ENCODE data around the gene ZNF337.
"Not testable (repeated sequence)": the region's sequence is repeated elsewhere in the genome, so short reads cannot be mapped to it uniquely, and the experiment has no call there.

The ZNF337 gene

GRCh38 chr20:25718896-25719809 is 22.5 kb upstream of the ZNF337 start:
- not testable (repeated sequence) for H3K9me3 Mint-ChIP-seq; H3K36me3 Mint-ChIP-seq (ENCODE audit: insufficient read depth); H3K27me3 Mint-ChIP-seq; ATAC-seq (replicated peaks)
- Mint-ChIP-seq H3K4me3 (peak overlapping the region; percentile 71 to 73), H3K4me1 (ENCODE audit: low read depth in 2 of 2) (peaks cover 10 to 17% of the 10 kb centered on the region in 2 donors), H3K27ac (peak overlapping the region; percentile 86 to 88)
- DNase-seq = peak; percentile 39 to 48 (median 46)

DNA sequence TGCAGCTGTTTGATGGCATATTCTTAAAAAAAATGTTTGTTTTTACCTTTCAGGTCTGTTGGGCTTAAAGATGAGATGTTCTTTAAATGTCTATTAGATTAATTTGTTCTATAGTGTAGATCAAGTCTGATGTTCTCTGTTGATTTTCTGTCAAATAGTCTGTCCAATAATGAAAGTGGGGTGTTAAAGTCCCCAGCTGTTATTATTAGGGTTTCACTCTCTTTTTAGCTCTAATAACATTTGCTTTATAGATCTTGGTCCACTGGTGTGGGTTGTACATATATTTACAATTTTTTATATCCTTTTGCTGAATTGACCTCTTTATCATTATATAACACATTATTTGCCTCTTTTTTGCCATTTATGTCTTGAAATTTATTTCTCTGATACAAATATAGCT is 11.0 kb upstream of the ZNF337 start:
- H3K9me3 Mint-ChIP-seq = peaks cover 0 to 3% of the 10 kb centered on the region in 2 donors
- H3K27ac Mint-ChIP-seq = no peak overlapping the region
- peaks cover 0 to 6% of the 10 kb centered on the region in 2 donors for H3K27me3 Mint-ChIP-seq
- peaks cover 14 to 27% of the 10 kb centered on the region in 2 donors for H3K4me1 Mint-ChIP-seq (ENCODE audit: low read depth in 2 of 2)
- DNase-seq = no peak
- no peak for ATAC-seq (replicated peaks)
- no peak overlapping the region for H3K4me3 Mint-ChIP-seq
- H3K36me3 Mint-ChIP-seq (ENCODE audit: insufficient read depth) = no peaks in the 10 kb centered on the region

GRCh38 chr20:25706793-25707192 is 10.1 kb upstream of the ZNF337 start:
- DNase-seq = peak in 2 of 3 experiments; percentile 14 to 23
- Mint-ChIP-seq H3K27me3 (peaks cover 0 to 6% of the 10 kb centered on the region in 2 donors), H3K4me3 (peak overlapping the region; percentile 22 to 41), H3K4me1 (ENCODE audit: low read depth in 2 of 2) (peaks cover 14 to 26% of the 10 kb centered on the region in 2 donors), H3K36me3 (ENCODE audit: insufficient read depth) (no peaks in the 10 kb centered on the region), H3K9me3 (peaks cover 0 to 3% of the 10 kb centered on the region in 2 donors), H3K27ac (peak overlapping the region; percentile 81 to 85)
- ATAC-seq (replicated peaks) = peak; percentile 96

- Mint-ChIP-seq H3K27me3 (peaks cover 0 to 6% of the 10 kb centered on the region in 2 donors), H3K27ac (peak overlapping the region in 1 of 2 donors; percentile 85)
- ATAC-seq (replicated peaks) = no peak
Measured at GRCh38 chr20:25705830-25706351, 9.2 kb upstream of the ZNF337 start.

DNA sequence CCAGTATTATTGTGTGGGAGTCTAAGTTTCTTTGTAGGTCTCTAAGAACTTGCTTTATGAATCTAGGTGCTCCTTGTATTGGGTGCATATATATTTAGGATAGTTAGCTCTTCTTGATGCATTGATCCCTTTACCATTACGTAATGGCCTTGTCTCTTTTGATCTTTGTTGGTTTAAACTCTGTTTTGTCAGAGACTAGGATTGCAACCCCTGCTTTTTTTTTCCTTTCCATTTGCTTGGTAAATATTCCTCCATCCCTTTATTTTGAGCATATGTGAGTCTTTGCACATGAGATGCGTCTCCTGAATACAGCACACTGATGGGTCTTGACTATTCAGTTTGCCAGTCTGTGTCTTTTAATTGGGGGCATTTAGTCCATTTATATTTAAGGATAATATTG is 7.7 kb upstream of the ZNF337 start:
- peaks cover 14 to 18% of the 10 kb centered on the region in 2 donors for H3K4me1 Mint-ChIP-seq (ENCODE audit: low read depth in 2 of 2)
- DNase-seq; H3K9me3 Mint-ChIP-seq; H3K27me3 Mint-ChIP-seq; ATAC-seq (replicated peaks); H3K4me3 Mint-ChIP-seq; H3K36me3 Mint-ChIP-seq (ENCODE audit: insufficient read depth): not testable (repeated sequence)
- H3K27ac Mint-ChIP-seq = peak overlapping the region in 1 of 2 donors; percentile 1

More at GRCh38 chr20:25705830-25706351, 9.2 kb upstream of the ZNF337 start:
- peaks cover 14 to 18% of the 10 kb centered on the region in 2 donors for H3K4me1 Mint-ChIP-seq (ENCODE audit: low read depth in 2 of 2)
- DNase-seq = no peak
- H3K4me3 Mint-ChIP-seq = peak overlapping the region in 1 of 2 donors; percentile 5
- H3K9me3 Mint-ChIP-seq = no peaks in the 10 kb centered on the region
- H3K36me3 Mint-ChIP-seq (ENCODE audit: insufficient read depth) = peaks cover under 1% of the 10 kb centered on the region

GRCh38 chr20:25700835-25701234 is 4.2 kb upstream of the ZNF337 start:
- not testable (repeated sequence) for H3K9me3 Mint-ChIP-seq; H3K27me3 Mint-ChIP-seq; DNase-seq; ATAC-seq (replicated peaks); H3K4me3 Mint-ChIP-seq; H3K27ac Mint-ChIP-seq; H3K36me3 Mint-ChIP-seq (ENCODE audit: insufficient read depth)
- peaks cover 10 to 16% of the 10 kb centered on the region in 2 donors for H3K4me1 Mint-ChIP-seq (ENCODE audit: low read depth in 2 of 2)

DNA sequence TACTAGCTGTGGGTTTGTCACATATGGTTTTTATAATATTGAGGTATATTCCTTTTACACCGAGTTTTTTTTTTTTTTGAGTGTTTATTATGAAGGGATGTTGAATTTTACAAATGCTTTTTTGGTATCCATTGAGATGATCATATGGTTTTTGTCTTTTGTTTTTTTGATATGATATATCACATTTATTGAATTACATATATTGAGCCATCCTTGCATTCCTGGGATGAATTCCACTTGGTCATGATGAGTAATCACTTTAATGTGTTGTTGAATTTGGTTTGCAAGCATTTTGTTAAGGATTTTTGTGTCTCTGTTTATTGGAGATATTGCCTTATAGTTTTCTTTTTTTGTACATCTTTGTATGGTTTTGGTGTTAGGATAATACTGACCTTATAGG is 3.3 kb upstream of the ZNF337 start:
- H3K4me1 Mint-ChIP-seq (ENCODE audit: low read depth in 2 of 2) = peaks cover 11 to 19% of the 10 kb centered on the region in 2 donors
- H3K36me3 Mint-ChIP-seq (ENCODE audit: insufficient read depth) = peaks cover 9% of the 10 kb centered on the region
- peaks cover 0 to 6% of the 10 kb centered on the region in 2 donors for H3K27me3 Mint-ChIP-seq
- no peak overlapping the region for H3K27ac Mint-ChIP-seq
- DNase-seq = no peak
- ATAC-seq (replicated peaks) = no peak
- peaks cover 0 to 10% of the 10 kb centered on the region in 2 donors for H3K9me3 Mint-ChIP-seq
- H3K4me3 Mint-ChIP-seq = no peak overlapping the region

- no peaks in the 10 kb centered on the region for H3K27me3 Mint-ChIP-seq
- peak overlapping the region; percentile 95 for H3K27ac Mint-ChIP-seq
- DNase-seq (no peak), ATAC-seq (replicated peaks) (no peak)
- H3K36me3 Mint-ChIP-seq (ENCODE audit: insufficient read depth) = peaks cover 11% of the 10 kb centered on the region
- peaks cover 0 to 10% of the 10 kb centered on the region in 2 donors for H3K9me3 Mint-ChIP-seq
- H3K4me3 Mint-ChIP-seq = peak overlapping the region; percentile 92 to 96
- H3K4me1 Mint-ChIP-seq (ENCODE audit: low read depth in 2 of 2) = peaks cover 8 to 19% of the 10 kb centered on the region in 2 donors
Measured at GRCh38 chr20:25697132-25697446, 436 bp upstream of the ZNF337 start.

GRCh38 chr20:25695532-25696370 is 902 bp downstream of the ZNF337 start:
- ATAC-seq (replicated peaks) (no peak), DNase-seq (peak in 1 of 3 experiments; percentile 11)
- peaks cover 10 to 29% of the 10 kb centered on the region in 2 donors for H3K4me1 Mint-ChIP-seq (ENCODE audit: low read depth in 2 of 2)
- peaks cover 0 to 10% of the 10 kb centered on the region in 2 donors for H3K9me3 Mint-ChIP-seq
- no peaks in the 10 kb centered on the region for H3K27me3 Mint-ChIP-seq
- H3K4me3 Mint-ChIP-seq = peak overlapping the region; percentile 92 to 96
- peaks cover 11% of the 10 kb centered on the region for H3K36me3 Mint-ChIP-seq (ENCODE audit: insufficient read depth)
- H3K27ac Mint-ChIP-seq = peak overlapping the region; percentile 95

GRCh38 chr20:25692499-25692898 is 4.2 kb downstream of the ZNF337 start:
- H3K36me3 Mint-ChIP-seq (ENCODE audit: insufficient read depth) = peaks cover 12% of the 10 kb centered on the region
- H3K4me1 Mint-ChIP-seq (ENCODE audit: low read depth in 2 of 2) = peaks cover 10 to 26% of the 10 kb centered on the region in 2 donors
- H3K9me3 Mint-ChIP-seq = no peaks in the 10 kb centered on the region
- no peaks in the 10 kb centered on the region for H3K27me3 Mint-ChIP-seq
- peak overlapping the region in 1 of 2 donors; percentile 16 for H3K27ac Mint-ChIP-seq
- DNase-seq (no peak), ATAC-seq (replicated peaks) (no peak)
- no peak overlapping the region for H3K4me3 Mint-ChIP-seq

GRCh38 chr20:25690427-25690826 is 6.2 kb downstream of the ZNF337 start:
- Mint-ChIP-seq H3K4me3 (no peak overlapping the region), H3K27ac (no peak overlapping the region), H3K36me3 (ENCODE audit: insufficient read depth) (peaks cover 8% of the 10 kb centered on the region), H3K9me3 (no peaks in the 10 kb centered on the region), H3K27me3 (no peaks in the 10 kb centered on the region), H3K4me1 (ENCODE audit: low read depth in 2 of 2) (peaks cover 12 to 21% of the 10 kb centered on the region in 2 donors)
- ATAC-seq (replicated peaks) (no peak), DNase-seq (no peak)

DNA sequence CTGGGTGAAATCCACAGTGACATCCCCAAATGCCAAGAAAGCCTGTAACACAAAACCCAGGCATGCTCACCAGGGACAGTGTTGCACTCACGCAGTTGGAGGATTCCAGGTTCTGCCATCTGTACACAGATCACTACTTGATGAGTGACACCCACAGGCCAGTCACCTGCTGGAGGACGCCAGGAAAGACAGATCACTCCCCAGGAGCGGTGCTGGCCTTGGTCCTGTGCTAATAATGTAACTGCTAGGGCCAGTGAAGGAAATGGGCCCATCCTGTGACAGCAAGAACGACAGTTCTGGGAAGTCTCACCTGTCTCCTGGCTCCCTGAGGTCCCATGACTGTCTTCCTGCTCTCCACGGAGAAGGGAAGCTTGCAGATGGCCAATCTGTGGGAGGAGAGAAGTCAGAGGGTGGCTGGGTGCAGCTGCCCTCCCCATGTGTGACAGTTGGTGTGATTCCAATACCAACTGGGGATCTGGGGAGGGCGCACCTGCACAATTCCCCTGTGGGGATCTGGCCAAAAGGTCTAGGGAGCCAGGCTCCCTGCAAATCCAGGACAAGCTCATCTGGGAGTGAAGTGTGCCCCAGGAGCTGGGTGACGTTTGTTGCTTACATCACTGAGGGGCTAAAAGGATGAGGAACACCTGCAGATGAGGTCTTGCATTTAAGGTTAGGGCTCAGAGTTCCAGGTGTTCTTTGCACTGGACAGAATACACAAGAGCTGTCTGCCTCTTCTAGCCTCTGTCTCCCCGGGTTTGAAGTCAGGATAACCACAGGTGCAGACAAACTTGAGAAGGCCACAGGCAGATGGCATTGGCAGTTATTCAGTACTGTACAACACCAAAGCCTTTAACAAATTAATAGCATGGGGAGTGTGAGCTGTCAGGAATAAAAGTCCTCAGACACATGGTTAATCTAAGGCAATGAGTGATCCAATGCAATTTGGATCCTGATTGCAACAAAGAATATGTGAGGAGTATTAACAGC is 10.3 kb downstream of the ZNF337 start:
- Mint-ChIP-seq H3K4me3 (no peak overlapping the region), H3K4me1 (ENCODE audit: low read depth in 2 of 2) (peaks cover 17 to 19% of the 10 kb centered on the region in 2 donors), H3K9me3 (no peaks in the 10 kb centered on the region), H3K27ac (peak overlapping the region; percentile 71 to 72), H3K36me3 (ENCODE audit: insufficient read depth) (peaks cover 8% of the 10 kb centered on the region), H3K27me3 (no peaks in the 10 kb centered on the region)
- ATAC-seq (replicated peaks) = no peak
- DNase-seq = no peak
